HCT116 (cell line): Measurements from ENCODE around the gene TTC33. TPM values are rescaled to one million over a fixed set of nuclear protein-coding genes. Genes with fewer than 3 reads are reported as not detected.

Source experiments
- ATAC-seq: fragments of 200-7000 bp; cut with Tn5 transposase; 2 replicates; pipeline ENCODE4 v1.9.1; 2020; ENCODE audit warnings: mild to moderate bottlenecking, moderate library complexity
- BruUV-seq: library from RNA; stranded (reverse); fragments of 400-500 nt; replicated peaks from 2 replicates; lab custom pipeline; 2021; lab: Mats Ljungman, UMichigan
- CTCF ChIA-PET: fragments of 300-600 bp; sonication (Branson Sonifier 250); formaldehyde crosslinking; loops from one replicate; lab custom pipeline; 2021; ENCODE audit warnings: antibody characterized with exemption; lab: Charles Lee
- POLR2A ChIA-PET: fragments of 300-600, 350-600 bp; sonication (Branson Sonifier 250); formaldehyde crosslinking; loops from one replicate; lab custom pipeline; 2021; ENCODE audit warnings: antibody characterized with exemption; lab: Charles Lee
- RAD21 ChIA-PET, 2 experiments: fragments of 300-600 bp; sonication (Branson Sonifier 250); formaldehyde crosslinking; loops; one replicate each; lab custom pipeline; 2023; ENCODE audit warnings: low total read pairs in 2 of 2; ENCODE audit not compliant: uncharacterized antibody in 2 of 2, unreplicated experiment in 2 of 2, low non-redundant PET in 1 of 2; lab: Charles Lee
- DNase-seq: peaks from one replicate; pipeline ENCODE4 v3.0.0-alpha.2; 2010; ENCODE audit warnings: low read depth, low spot score
- H2AFZ ChIP-seq: fragments of 200-600 bp; shearing (Covaris generic), sonication (generic); 2 replicates; pipeline ENCODE4 v1.6.1; 2017; ENCODE audit warnings: low read depth, mixed run types, mixed read lengths, antibody characterized with exemption, low read length; ENCODE audit not compliant: poor library complexity, severe bottlenecking
- H3K27ac ChIP-seq: 2 replicates; pipeline ENCODE4 v1.5.1; 2012; ENCODE audit warnings: low read depth, low read length
- H3K27me3 ChIP-seq: fragments of 200-600 bp; sonication (generic); 2 replicates; pipeline ENCODE4 v1.6.1; 2016; ENCODE audit warnings: mixed run types, low read length, mixed read lengths; ENCODE audit not compliant: insufficient read depth
- H3K36me3 ChIP-seq, 2 experiments: fragments of 200-500 bp in 1 of 2; fragments of 200-600 bp in 1 of 2; sonication (Bioruptor generic) in 1 of 2; sonication (generic) in 1 of 2; 2 replicates each; pipeline versions ENCODE4 v1.5.1 to v1.6.1; 2014 to 2016; ENCODE audit warnings: low read length in 2 of 2, inconsistent platforms in 1 of 2, mixed read lengths in 1 of 2, mixed run types in 1 of 2; ENCODE audit not compliant: insufficient read depth in 2 of 2, control insufficient read depth in 1 of 2
- H3K4me1 ChIP-seq, 2 experiments: fragments of 200-600 bp in 1 of 2; sonication (generic) in 1 of 2; 2 replicates each; pipeline versions ENCODE4 v1.5.1 to v1.6.1; 2012 to 2017; ENCODE audit warnings: low read length in 2 of 2, inconsistent platforms in 1 of 2, mild to moderate bottlenecking in 1 of 2, mixed read lengths in 1 of 2, mixed run types in 1 of 2, moderate library complexity in 1 of 2; ENCODE audit not compliant: insufficient read depth in 2 of 2, control insufficient read depth in 1 of 2
- H3K4me2 ChIP-seq: fragments of 200-600 bp; sonication (generic); 2 replicates; pipeline ENCODE4 v1.6.1; 2017; ENCODE audit warnings: mixed run types, low read length, mixed read lengths
- H3K4me3 ChIP-seq, 2 experiments: fragments of 200-600 bp in 1 of 2; sonication (generic) in 1 of 2; replicated peaks in 1 of 2; 2 replicates each; pipeline ENCODE4 v1.5.1; 2011 to 2016; ENCODE audit warnings: low read length in 2 of 2, control low read depth in 1 of 2, low read depth in 1 of 2, mild to moderate bottlenecking in 1 of 2, mixed read lengths in 1 of 2, mixed run types in 1 of 2
- H3K79me2 ChIP-seq: fragments of 200-600 bp; sonication (generic); 2 replicates; pipeline ENCODE4 v1.6.1; 2017; ENCODE audit warnings: mild to moderate bottlenecking, mixed run types, low read length, moderate library complexity, mixed read lengths; ENCODE audit not compliant: insufficient read depth
- H3K9ac ChIP-seq: fragments of 200-600 bp; sonication (generic); 2 replicates; pipeline ENCODE4 v1.6.1; 2016; ENCODE audit warnings: low read length, mixed read lengths
- H3K9me2 ChIP-seq: fragments of 200-600 bp; sonication (generic), shearing (Covaris generic); 2 replicates; pipeline ENCODE4 v1.6.1; 2017; ENCODE audit warnings: mixed run types, mild to moderate bottlenecking, moderate library complexity; ENCODE audit not compliant: insufficient read depth
- H3K9me3 ChIP-seq, 2 experiments: fragments of 200-500 bp in 1 of 2; fragments of 200-600 bp in 1 of 2; sonication (Bioruptor generic) in 1 of 2; sonication (generic) in 1 of 2; 2 replicates each; pipeline ENCODE4 v1.6.1; 2014 to 2017; ENCODE audit warnings: low read length in 2 of 2, mixed read lengths in 2 of 2, inconsistent platforms in 1 of 2, low read depth in 1 of 2, mild to moderate bottlenecking in 1 of 2, mixed run types in 1 of 2, moderate library complexity in 1 of 2; ENCODE audit not compliant: control insufficient read depth in 1 of 2, insufficient read depth in 1 of 2
- H4K20me1 ChIP-seq: fragments of 200-600 bp; sonication (generic), shearing (Covaris generic); 2 replicates; pipeline ENCODE4 v1.6.1; 2017; ENCODE audit warnings: mixed run types, mild to moderate bottlenecking, moderate library complexity; ENCODE audit not compliant: insufficient read depth
- ELF1 ChIP-seq: IDR thresholded peaks from 2 replicates; pipeline ENCODE4 v1.6.1; 2012; ENCODE audit warnings: low read depth, borderline replicate concordance
- EZH2 ChIP-seq: fragments of 200-600 bp; sonication (generic); IDR thresholded peaks from 2 replicates; pipeline ENCODE4 v1.6.1; 2017; ENCODE audit warnings: antibody characterized with exemption, mixed run types
- JUND ChIP-seq: IDR thresholded peaks from 2 replicates; pipeline ENCODE4 v1.6.1; 2012
- RAD21 ChIP-seq: IDR thresholded peaks from 2 replicates; pipeline ENCODE4 v1.6.1; 2012; ENCODE audit warnings: low read depth, mild to moderate bottlenecking
- intact Hi-C: fragments of 100-400 bp; cut with micrococcal nuclease; formaldehyde crosslinking; loops from 2 replicates; pipeline ENCODE4 v1.10.0; 2022
- total RNA-seq: library from RNA; stranded (reverse); gene quantifications from one replicate; pipeline ENCODE4 v1.2.1, GENCODE V29; 2021; ENCODE audit not compliant: unreplicated experiment
- TF ChIP-seq, protein P1 (sequence below): IDR thresholded peaks from 2 replicates; pipeline ENCODE4 v1.6.1; 2012
- TF ChIP-seq, protein P2 (sequence below), 3 experiments: fragments of 200-600 bp in 1 of 3; sonication (generic) in 1 of 3; IDR thresholded peaks in 2 of 3; conservative IDR thresholded peaks in 1 of 3; 2 replicates each; pipeline ENCODE4 v1.5.1; 2012 to 2017; ENCODE audit warnings: low read depth in 2 of 3, low read length in 2 of 3, antibody characterized with exemption in 1 of 3, borderline replicate concordance in 1 of 3, control low read depth in 1 of 3, mild to moderate bottlenecking in 1 of 3, mixed read lengths in 1 of 3, mixed run types in 1 of 3, moderate library complexity in 1 of 3; ENCODE audit not compliant: insufficient read depth in 1 of 3
- TF ChIP-seq, protein P3 (sequence below): IDR thresholded peaks from 2 replicates; pipeline ENCODE4 v1.6.1; 2012

TTC33 gene
- total RNA-seq, 1 experiment from 2014 or later: 14.5 TPM

DNA sequence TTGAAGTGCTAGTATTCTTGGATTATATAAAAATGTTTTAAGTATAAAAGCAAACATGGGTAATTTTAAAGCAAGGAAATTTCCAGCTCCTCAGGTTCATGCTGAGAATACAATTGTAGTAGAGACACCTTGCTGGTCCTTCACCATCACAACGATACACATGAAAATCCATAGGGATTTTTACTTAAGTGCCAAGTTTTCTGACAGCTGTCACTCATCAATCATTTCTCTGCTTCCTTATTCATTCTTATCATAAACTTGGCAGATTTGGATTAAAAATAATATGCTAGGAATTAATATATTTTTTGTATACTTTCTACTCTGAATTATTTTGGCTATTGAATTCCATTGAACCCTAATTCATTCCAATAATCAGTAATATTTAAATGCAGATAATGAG is 244.0 kb downstream of the TTC33 start (continued):
- no peak for TF ChIP-seq RAD21
- TF ChIP-seq, protein P1, sequence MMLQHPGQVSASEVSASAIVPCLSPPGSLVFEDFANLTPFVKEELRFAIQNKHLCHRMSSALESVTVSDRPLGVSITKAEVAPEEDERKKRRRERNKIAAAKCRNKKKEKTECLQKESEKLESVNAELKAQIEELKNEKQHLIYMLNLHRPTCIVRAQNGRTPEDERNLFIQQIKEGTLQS: no peak

DNA sequence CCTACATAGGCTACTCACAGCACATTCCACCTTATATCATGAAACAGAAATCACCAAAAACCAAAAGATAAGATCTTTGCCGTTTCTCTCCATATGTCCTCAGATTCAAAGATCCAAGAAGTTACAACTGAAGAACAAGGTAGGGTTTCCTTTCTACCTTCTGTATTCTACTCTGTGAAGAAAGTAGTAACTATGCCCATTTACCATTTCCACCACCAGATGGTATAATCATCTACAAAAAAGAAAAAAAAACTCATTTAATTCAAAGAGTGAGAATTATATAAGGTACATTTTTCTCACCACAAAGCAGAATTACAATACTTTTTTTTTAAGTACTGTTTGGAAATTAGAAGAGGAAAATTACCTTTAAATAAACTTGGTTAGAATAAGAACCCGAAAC is 248.7 kb downstream of the TTC33 start:
- no TSS peak for BruUV-seq
- ChIA-PET RAD21 (no interaction called here), POLR2A (no interaction called here)
- no peaks in the 10 kb centered on the region for H3K4me1 ChIP-seq
- H3K4me2 ChIP-seq: no peak overlapping the region
- no peak overlapping the region for H3K27ac ChIP-seq
- H3K9me2 ChIP-seq: no peaks in the 10 kb centered on the region
- no peak overlapping the region for H3K9ac ChIP-seq
- intact Hi-C loops: loop anchor here (5.0 kb wide), 1 partner anchor 180 kb away; no protein-coding TSS in a partner anchor
- TF ChIP-seq RAD21: peak; percentile 25; the same call in 1 of the 2 replicates
- TF ChIP-seq JUND: no peak
- TF ChIP-seq ELF1: no peak
- TF ChIP-seq, protein P2, sequence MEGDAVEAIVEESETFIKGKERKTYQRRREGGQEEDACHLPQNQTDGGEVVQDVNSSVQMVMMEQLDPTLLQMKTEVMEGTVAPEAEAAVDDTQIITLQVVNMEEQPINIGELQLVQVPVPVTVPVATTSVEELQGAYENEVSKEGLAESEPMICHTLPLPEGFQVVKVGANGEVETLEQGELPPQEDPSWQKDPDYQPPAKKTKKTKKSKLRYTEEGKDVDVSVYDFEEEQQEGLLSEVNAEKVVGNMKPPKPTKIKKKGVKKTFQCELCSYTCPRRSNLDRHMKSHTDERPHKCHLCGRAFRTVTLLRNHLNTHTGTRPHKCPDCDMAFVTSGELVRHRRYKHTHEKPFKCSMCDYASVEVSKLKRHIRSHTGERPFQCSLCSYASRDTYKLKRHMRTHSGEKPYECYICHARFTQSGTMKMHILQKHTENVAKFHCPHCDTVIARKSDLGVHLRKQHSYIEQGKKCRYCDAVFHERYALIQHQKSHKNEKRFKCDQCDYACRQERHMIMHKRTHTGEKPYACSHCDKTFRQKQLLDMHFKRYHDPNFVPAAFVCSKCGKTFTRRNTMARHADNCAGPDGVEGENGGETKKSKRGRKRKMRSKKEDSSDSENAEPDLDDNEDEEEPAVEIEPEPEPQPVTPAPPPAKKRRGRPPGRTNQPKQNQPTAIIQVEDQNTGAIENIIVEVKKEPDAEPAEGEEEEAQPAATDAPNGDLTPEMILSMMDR (IDR thresholded peaks at IDR 0.05 in 2 of 3, conservative IDR thresholded peaks at IDR 0.05 in 1 of 3; ENCODE audit: borderline replicate concordance in 1 of 3, insufficient read depth in 1 of 3, low read depth in 2 of 3, low read length in 2 of 3): peak in 1 of 3 experiments; percentile 11; a peak in 2 of 6 replicates
- TF ChIP-seq EZH2: no peak
- TF ChIP-seq, protein P3, sequence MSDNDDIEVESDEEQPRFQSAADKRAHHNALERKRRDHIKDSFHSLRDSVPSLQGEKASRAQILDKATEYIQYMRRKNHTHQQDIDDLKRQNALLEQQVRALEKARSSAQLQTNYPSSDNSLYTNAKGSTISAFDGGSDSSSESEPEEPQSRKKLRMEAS: no peak
- TF ChIP-seq, all 23 proteins: peak for 2
- Histone ChIP-seq H3K4me3 (no peak overlapping the region), H3K9me3 (no peaks in the 10 kb centered on the region), H3K27me3 (no peaks in the 10 kb centered on the region), H2AFZ (no peak overlapping the region), H3K36me3 (no peaks in the 10 kb centered on the region), H4K20me1 (no peaks in the 10 kb centered on the region), H3K79me2 (no peaks in the 10 kb centered on the region)
- DNase-seq: no peak
- CTCF ChIA-PET: no interaction called here
- ATAC-seq: no peak
